Activated CD8-positive, alpha-beta memory T cell treated with anti-CD3 and anti-CD28 coated beads, Interleukin-2, amount 10 ng/mL, durations not matched to agents 7 days and 5 days (primary cell): ENCODE results near the gene LRRC7. TPM values are rescaled to one million over a fixed set of nuclear protein-coding genes. Genes with fewer than 3 reads are reported as not detected.
A peak's percentile ranks its signal among the peaks of the same experiment; 100 is the strongest.

Experiments used
- ATAC-seq: fragments of 150-1000 bp; cut with Tn5 transposase; one replicate; pipeline ENCODE4 v1.10.0; 2021; ENCODE audit warnings: moderate library complexity
- CTCF ChIA-PET: fragments of 350-600 bp; sonication (Branson Sonifier 250); formaldehyde crosslinking; loops from one replicate; lab custom pipeline; 2021; ENCODE audit warnings: antibody characterized with exemption; lab: Charles Lee
- DNase-seq: peaks from one replicate; pipeline ENCODE4 v3.0.0-alpha.2; 2020
- H3K27ac Mint-ChIP-seq: one replicate; pipeline ENCODE4 v1.8.0; 2021; ENCODE audit warnings: mild to moderate bottlenecking, mixed read lengths
- H3K27me3 Mint-ChIP-seq: one replicate; pipeline ENCODE4 v1.8.0; 2021; ENCODE audit warnings: mixed read lengths
- H3K36me3 Mint-ChIP-seq: one replicate; pipeline ENCODE4 v1.8.0; 2021; ENCODE audit warnings: mild to moderate bottlenecking, mixed read lengths
- H3K4me1 Mint-ChIP-seq: one replicate; pipeline ENCODE4 v1.8.0; 2021; ENCODE audit warnings: mixed read lengths
- H3K4me3 Mint-ChIP-seq: one replicate; pipeline ENCODE4 v1.8.0; 2021; ENCODE audit warnings: mild to moderate bottlenecking, moderate library complexity, mixed read lengths
- H3K9me3 Mint-ChIP-seq: one replicate; pipeline ENCODE4 v1.8.0; 2022; ENCODE audit warnings: low read depth, mixed read lengths
- total RNA-seq, 2 experiments: library from RNA; stranded (reverse); gene quantifications; one replicate each; pipeline ENCODE4 v1.2.3, GENCODE V29; 2021

The LRRC7 gene
- total RNA-seq, 2 experiments from 2014 or later: not detected

- no peaks in the 10 kb centered on the region for H3K36me3 Mint-ChIP-seq
- H3K9me3 Mint-ChIP-seq: no peaks in the 10 kb centered on the region
- CTCF ChIA-PET: interaction anchor here (1.0 to 2.8 kb wide), 5 partner anchors 10 to 1888 kb away, joined by 3 to 14 read pairs (median 4); no protein-coding TSS in a partner anchor
- ATAC-seq: peak; percentile 33
- H3K4me3 Mint-ChIP-seq: no peak overlapping the region
- no peaks in the 10 kb centered on the region for H3K27me3 Mint-ChIP-seq
- no peak overlapping the region for H3K27ac Mint-ChIP-seq
- no peaks in the 10 kb centered on the region for H3K4me1 Mint-ChIP-seq
- DNase-seq: no peak
Measured at GRCh38 chr1:69737527-69738185, 169.9 kb downstream of the LRRC7 start.

- H3K4me3 Mint-ChIP-seq: no peak overlapping the region
- CTCF ChIA-PET: interaction anchor here (1.1 to 2.8 kb wide), 3 partner anchors 11 to 1622 kb away, joined by 4 to 14 read pairs (median 5); no protein-coding TSS in a partner anchor
- H3K9me3 Mint-ChIP-seq: no peaks in the 10 kb centered on the region
- no peak overlapping the region for H3K27ac Mint-ChIP-seq
- DNase-seq (no peak), ATAC-seq (no peak)
- H3K36me3 Mint-ChIP-seq: no peaks in the 10 kb centered on the region
- no peaks in the 10 kb centered on the region for H3K4me1 Mint-ChIP-seq
- H3K27me3 Mint-ChIP-seq: no peaks in the 10 kb centered on the region
Measured at GRCh38 chr1:69738458-69739250, 170.9 kb downstream of the LRRC7 start.

- Mint-ChIP-seq H3K4me3 (no peak overlapping the region), H3K27ac (no peak overlapping the region), H3K9me3 (no peaks in the 10 kb centered on the region), H3K36me3 (no peaks in the 10 kb centered on the region), H3K27me3 (no peaks in the 10 kb centered on the region), H3K4me1 (no peaks in the 10 kb centered on the region)
- CTCF ChIA-PET: interaction anchor here (1.5 to 2.8 kb wide), 2 partner anchors 1618 to 1622 kb away, joined by 5 to 14 read pairs; no protein-coding TSS in a partner anchor
- no peak for DNase-seq
- no peak for ATAC-seq
Measured at GRCh38 chr1:69739251-69739605, 171.5 kb downstream of the LRRC7 start.

- no peak for DNase-seq
- H3K36me3 Mint-ChIP-seq: no peaks in the 10 kb centered on the region
- no peak for ATAC-seq
- H3K9me3 Mint-ChIP-seq: peaks cover 2% of the 10 kb centered on the region
- no peaks in the 10 kb centered on the region for H3K27me3 Mint-ChIP-seq
- CTCF ChIA-PET: no interaction called here
- H3K4me1 Mint-ChIP-seq: no peaks in the 10 kb centered on the region
- H3K4me3 Mint-ChIP-seq: no peak overlapping the region
- no peak overlapping the region for H3K27ac Mint-ChIP-seq
Measured at GRCh38 chr1:69743146-69743545, 175.4 kb downstream of the LRRC7 start.

- H3K4me1 Mint-ChIP-seq: no peaks in the 10 kb centered on the region
- CTCF ChIA-PET: no interaction called here
- DNase-seq (no peak), ATAC-seq (no peak)
- H3K36me3 Mint-ChIP-seq: no peaks in the 10 kb centered on the region
- H3K4me3 Mint-ChIP-seq: no peak overlapping the region
- H3K9me3 Mint-ChIP-seq: peaks cover 6% of the 10 kb centered on the region
- no peaks in the 10 kb centered on the region for H3K27me3 Mint-ChIP-seq
- no peak overlapping the region for H3K27ac Mint-ChIP-seq
Measured at GRCh38 chr1:69744381-69744780, 176.7 kb downstream of the LRRC7 start.

- H3K9me3 Mint-ChIP-seq: peaks cover 8% of the 10 kb centered on the region
- H3K27me3 Mint-ChIP-seq: no peaks in the 10 kb centered on the region
- no peak overlapping the region for H3K27ac Mint-ChIP-seq
- DNase-seq (no peak), ATAC-seq (no peak)
- H3K36me3 Mint-ChIP-seq: no peaks in the 10 kb centered on the region
- no peak overlapping the region for H3K4me3 Mint-ChIP-seq
- CTCF ChIA-PET: no interaction called here
- H3K4me1 Mint-ChIP-seq: no peaks in the 10 kb centered on the region
Measured at GRCh38 chr1:69747207-69747606, 179.5 kb downstream of the LRRC7 start.

GRCh38 chr1:69750638-69751037, 182.9 kb downstream of the LRRC7 start:
- Mint-ChIP-seq H3K27ac (no peak overlapping the region), H3K27me3 (no peaks in the 10 kb centered on the region), H3K9me3 (peaks cover 8% of the 10 kb centered on the region), H3K4me1 (no peaks in the 10 kb centered on the region), H3K36me3 (no peaks in the 10 kb centered on the region), H3K4me3 (no peak overlapping the region)
- ATAC-seq (no peak), DNase-seq (no peak)
- CTCF ChIA-PET: no interaction called here

- Mint-ChIP-seq H3K36me3 (no peaks in the 10 kb centered on the region), H3K9me3 (peaks cover 6% of the 10 kb centered on the region), H3K27ac (no peak overlapping the region), H3K4me3 (no peak overlapping the region), H3K4me1 (no peaks in the 10 kb centered on the region), H3K27me3 (no peaks in the 10 kb centered on the region)
- CTCF ChIA-PET: no interaction called here
- DNase-seq (no peak), ATAC-seq (no peak)
Measured at GRCh38 chr1:69752831-69753230, 185.1 kb downstream of the LRRC7 start.

- Mint-ChIP-seq H3K9me3 (peaks cover under 1% of the 10 kb centered on the region), H3K27me3 (no peaks in the 10 kb centered on the region), H3K4me1 (no peaks in the 10 kb centered on the region), H3K36me3 (no peaks in the 10 kb centered on the region), H3K27ac (no peak overlapping the region), H3K4me3 (no peak overlapping the region)
- CTCF ChIA-PET: no interaction called here
- DNase-seq (no peak), ATAC-seq (no peak)
Measured at GRCh38 chr1:69754521-69754920, 186.8 kb downstream of the LRRC7 start.

GRCh38 chr1:69755647-69756046, 187.9 kb downstream of the LRRC7 start:
- Mint-ChIP-seq H3K9me3 (no peaks in the 10 kb centered on the region), H3K27me3 (no peaks in the 10 kb centered on the region), H3K36me3 (no peaks in the 10 kb centered on the region), H3K27ac (no peak overlapping the region), H3K4me1 (no peaks in the 10 kb centered on the region), H3K4me3 (no peak overlapping the region)
- DNase-seq: no peak
- ATAC-seq: no peak
- CTCF ChIA-PET: no interaction called here

- Mint-ChIP-seq H3K27ac (no peak overlapping the region), H3K4me1 (no peaks in the 10 kb centered on the region), H3K4me3 (no peak overlapping the region), H3K36me3 (no peaks in the 10 kb centered on the region), H3K9me3 (peaks cover 3% of the 10 kb centered on the region), H3K27me3 (no peaks in the 10 kb centered on the region)
- CTCF ChIA-PET: no interaction called here
- no peak for ATAC-seq
- DNase-seq: no peak
Measured at GRCh38 chr1:69765951-69766350, 198.2 kb downstream of the LRRC7 start.

- Mint-ChIP-seq H3K9me3 (peaks cover 4% of the 10 kb centered on the region), H3K4me3 (no peak overlapping the region), H3K4me1 (no peaks in the 10 kb centered on the region), H3K27me3 (no peaks in the 10 kb centered on the region), H3K36me3 (no peaks in the 10 kb centered on the region), H3K27ac (no peak overlapping the region)
- CTCF ChIA-PET: no interaction called here
- ATAC-seq (no peak), DNase-seq (no peak)
Measured at GRCh38 chr1:69766431-69767180, 198.9 kb downstream of the LRRC7 start.

- H3K4me3 Mint-ChIP-seq: no peak overlapping the region
- CTCF ChIA-PET: no interaction called here
- ATAC-seq: no peak
- H3K9me3 Mint-ChIP-seq: peaks cover under 1% of the 10 kb centered on the region
- no peaks in the 10 kb centered on the region for H3K36me3 Mint-ChIP-seq
- no peak for DNase-seq
- H3K4me1 Mint-ChIP-seq: no peaks in the 10 kb centered on the region
- H3K27ac Mint-ChIP-seq: no peak overlapping the region
- no peaks in the 10 kb centered on the region for H3K27me3 Mint-ChIP-seq
Measured at GRCh38 chr1:69776555-69776954, 208.8 kb downstream of the LRRC7 start.
